ENCODE measurements around the gene LIX1. TPM values are rescaled to one million over a fixed set of nuclear protein-coding genes. Genes with fewer than 3 reads are reported as not detected.

The LIX1 gene
- total RNA-seq, 1 donor from 2014 or later = not detected

- Histone ChIP-seq H3K27ac (replicated peaks) (peak overlapping the region; percentile 71), H3K9me3 (replicated peaks) (no peaks in the 10 kb centered on the region), H3K4me3 (no peak overlapping the region), H3K27me3 (ENCODE audit: low read depth) (no peaks in the 10 kb centered on the region), H3K36me3 (no peaks in the 10 kb centered on the region), H3K4me1 (peaks cover 13% of the 10 kb centered on the region)
- intact Hi-C loops (cut with micrococcal nuclease) = no loop called here
- TF ChIP-seq CTCF (IDR thresholded peaks at IDR 0.05; ENCODE audit: borderline replicate concordance) = no peak
- peak; percentile 66 for DNase-seq
Observed at GRCh38 chr5:97115932-97116331, 26.5 kb downstream of the LIX1 start.

- intact Hi-C loops (cut with micrococcal nuclease) = no loop called here
- no peaks in the 10 kb centered on the region for H3K9me3 ChIP-seq (replicated peaks)
- TF ChIP-seq CTCF (IDR thresholded peaks at IDR 0.05; ENCODE audit: borderline replicate concordance) = no peak
Observed at GRCh38 chr5:97112230-97112629, 30.2 kb downstream of the LIX1 start.

GRCh38 chr5:97111616-97112015, 30.8 kb downstream of the LIX1 start:
- H3K27me3 ChIP-seq (ENCODE audit: low read depth) = no peaks in the 10 kb centered on the region
- H3K36me3 ChIP-seq = no peaks in the 10 kb centered on the region
- no peak overlapping the region for H3K4me3 ChIP-seq
- intact Hi-C loops (cut with micrococcal nuclease) = no loop called here
- peaks cover 13% of the 10 kb centered on the region for H3K4me1 ChIP-seq
- no peak for DNase-seq
- H3K9me3 ChIP-seq (replicated peaks) = no peaks in the 10 kb centered on the region
- TF ChIP-seq CTCF (IDR thresholded peaks at IDR 0.05; ENCODE audit: borderline replicate concordance) = no peak
- no peak overlapping the region for H3K27ac ChIP-seq (replicated peaks)

More at GRCh38 chr5:97112230-97112629, 30.2 kb downstream of the LIX1 start:
- H3K4me3 ChIP-seq = no peak overlapping the region
- no peaks in the 10 kb centered on the region for H3K27me3 ChIP-seq (ENCODE audit: low read depth)
- peaks cover 13% of the 10 kb centered on the region for H3K4me1 ChIP-seq
- no peak overlapping the region for H3K27ac ChIP-seq (replicated peaks)
- no peaks in the 10 kb centered on the region for H3K36me3 ChIP-seq
- DNase-seq = no peak

GRCh38 chr5:97111004-97111403, 31.4 kb downstream of the LIX1 start:
- no peak for TF ChIP-seq CTCF (IDR thresholded peaks at IDR 0.05; ENCODE audit: borderline replicate concordance)
- Histone ChIP-seq H3K9me3 (replicated peaks) (no peaks in the 10 kb centered on the region), H3K27ac (replicated peaks) (no peak overlapping the region), H3K36me3 (no peaks in the 10 kb centered on the region), H3K4me3 (no peak overlapping the region), H3K27me3 (ENCODE audit: low read depth) (no peaks in the 10 kb centered on the region), H3K4me1 (peaks cover 7% of the 10 kb centered on the region)
- intact Hi-C loops (cut with micrococcal nuclease) = no loop called here
- no peak for DNase-seq

- no peaks in the 10 kb centered on the region for H3K4me1 ChIP-seq
- intact Hi-C loops (cut with micrococcal nuclease) = no loop called here
- no peak overlapping the region for H3K27ac ChIP-seq (replicated peaks)
- no peak for TF ChIP-seq CTCF (IDR thresholded peaks at IDR 0.05; ENCODE audit: borderline replicate concordance)
- no peak overlapping the region for H3K4me3 ChIP-seq
- DNase-seq = no peak
- no peaks in the 10 kb centered on the region for H3K27me3 ChIP-seq (ENCODE audit: low read depth)
- H3K36me3 ChIP-seq = no peaks in the 10 kb centered on the region
- H3K9me3 ChIP-seq (replicated peaks) = no peaks in the 10 kb centered on the region
Observed at GRCh38 chr5:97107318-97107717, 35.1 kb downstream of the LIX1 start.

- intact Hi-C loops (cut with micrococcal nuclease) = no loop called here
- no peak for DNase-seq
- TF ChIP-seq CTCF (IDR thresholded peaks at IDR 0.05; ENCODE audit: borderline replicate concordance) = no peak
Observed at GRCh38 chr5:97106216-97106581, 36.2 kb downstream of the LIX1 start.

More at GRCh38 chr5:97106216-97106581, 36.2 kb downstream of the LIX1 start:
- Histone ChIP-seq H3K36me3 (no peaks in the 10 kb centered on the region), H3K27me3 (ENCODE audit: low read depth) (no peaks in the 10 kb centered on the region), H3K9me3 (replicated peaks) (no peaks in the 10 kb centered on the region), H3K4me3 (no peak overlapping the region), H3K4me1 (no peaks in the 10 kb centered on the region), H3K27ac (replicated peaks) (no peak overlapping the region)
